HG03175 (cell line): ENCODE results near the gene SLC16A12.
"Not testable (repeated sequence)": the region's sequence is repeated elsewhere in the genome, so short reads cannot be mapped to it uniquely, and the experiment has no call there.

Experiments
- ATAC-seq: cut with Tn5 transposase; IDR thresholded peaks from one replicate; pipeline ENCODE4 v1.9.1; 2021; ENCODE audit warnings: mild to moderate bottlenecking, moderate library complexity; ENCODE audit not compliant: unreplicated experiment

The SLC16A12 gene

DNA sequence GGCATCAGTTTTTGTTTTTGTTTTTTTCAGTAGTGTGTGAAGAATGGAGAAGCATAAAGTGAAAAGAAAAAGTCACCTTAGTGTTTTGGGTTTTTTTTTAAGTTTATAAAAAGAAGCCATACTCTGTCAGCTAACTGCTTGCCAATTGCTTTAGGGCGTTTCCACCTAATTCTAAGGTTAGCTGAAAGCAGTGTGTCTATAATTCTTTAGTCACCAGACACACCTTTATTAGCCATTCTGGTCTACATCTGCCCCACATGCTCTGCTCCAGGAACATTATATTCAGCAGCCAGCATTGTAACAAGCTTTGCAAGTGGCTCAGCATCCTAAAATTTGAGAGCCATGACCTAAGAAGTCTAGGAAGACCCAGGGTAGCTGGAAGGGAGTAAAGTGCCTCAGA, 14.1 kb upstream of the SLC16A12 start:
- ATAC-seq = no peak

DNA sequence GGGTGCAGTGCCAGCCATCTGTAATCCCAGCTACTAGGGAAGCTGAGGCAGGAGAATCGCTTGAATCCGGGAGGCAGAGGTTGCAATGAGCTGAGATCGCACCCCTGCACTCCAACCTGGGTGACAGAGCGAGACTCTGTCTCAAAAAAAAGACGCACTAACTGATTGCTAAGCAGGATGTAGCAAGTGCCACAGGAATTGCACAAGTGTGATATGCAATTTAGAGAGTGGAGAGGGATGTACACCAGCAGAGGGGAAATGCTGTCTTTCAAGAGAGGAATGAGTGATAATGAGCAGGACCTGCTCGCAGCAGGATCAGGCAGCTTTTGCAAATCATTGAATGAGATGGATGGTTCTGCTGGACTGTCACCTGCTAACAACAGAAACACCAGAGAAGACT, 13.3 kb upstream of the SLC16A12 start:
- no peak for ATAC-seq

DNA sequence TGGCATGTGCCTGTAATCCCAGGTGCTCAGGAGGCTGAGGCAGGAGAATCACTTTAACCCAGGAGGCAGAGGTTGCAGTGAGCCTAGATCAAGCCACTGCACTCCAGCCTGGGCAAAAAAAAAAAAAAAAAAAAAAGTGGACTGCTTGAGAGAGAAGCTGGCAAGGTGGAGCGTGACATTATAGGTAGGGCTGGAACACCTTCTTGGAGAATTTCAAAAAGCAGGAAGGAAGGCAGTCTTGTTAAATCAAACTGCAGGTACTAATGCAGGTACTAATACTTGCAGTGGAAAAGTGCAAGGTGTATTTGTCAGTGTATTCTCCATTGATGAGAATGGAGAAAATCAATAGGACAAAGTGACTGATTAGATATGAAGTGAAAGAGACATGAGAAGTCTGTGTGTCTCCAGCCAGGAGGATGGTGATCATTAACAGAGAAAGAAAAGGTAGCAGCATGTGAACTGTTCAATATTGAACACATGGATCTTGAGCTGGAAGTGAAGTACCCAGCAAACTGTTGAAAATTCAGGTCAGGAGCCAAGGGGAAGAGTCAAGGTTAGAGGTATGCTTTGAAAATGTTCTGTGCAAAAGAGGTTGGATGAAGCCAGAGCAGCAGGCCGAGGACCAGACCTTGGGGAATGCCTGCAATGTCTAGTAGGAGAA, 12.6 kb upstream of the SLC16A12 start:
- no peak for ATAC-seq

DNA sequence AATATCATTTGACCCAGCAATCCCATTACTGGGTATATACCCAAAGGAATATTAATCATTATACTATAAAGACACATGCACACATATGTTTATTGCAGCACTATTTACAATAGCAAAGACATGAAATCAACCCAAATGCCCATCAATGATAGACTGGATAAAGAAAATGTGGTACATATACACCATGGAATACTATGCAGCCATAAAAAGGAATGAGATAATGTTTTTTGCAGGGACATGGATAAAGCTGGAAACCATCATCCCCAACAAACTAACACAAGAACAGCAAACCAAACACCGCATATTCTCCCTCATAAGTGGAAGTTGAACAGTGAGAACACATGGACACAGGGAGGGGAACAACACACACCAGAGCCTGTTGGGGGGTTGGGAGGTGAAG, 11.3 kb upstream of the SLC16A12 start:
- ATAC-seq = not testable (repeated sequence)

DNA sequence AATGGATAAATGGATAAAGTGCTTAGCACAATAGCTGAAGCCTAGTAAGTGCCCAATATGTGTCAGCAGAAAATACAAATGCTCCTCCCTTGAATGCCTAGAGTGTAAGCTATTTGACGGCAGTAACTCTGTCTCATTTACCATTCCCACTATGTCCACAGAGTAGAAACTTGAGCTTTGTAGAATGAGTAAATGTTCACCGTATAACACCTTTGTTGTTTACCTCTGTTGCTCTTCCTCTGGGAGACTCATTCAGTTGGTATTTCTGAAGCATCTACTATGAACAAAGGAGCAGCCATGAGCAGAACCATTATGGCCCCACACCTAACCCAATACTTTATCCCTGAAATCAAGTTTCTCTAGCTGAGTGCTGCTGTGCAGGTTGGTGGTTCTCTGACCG, 8.4 kb upstream of the SLC16A12 start:
- ATAC-seq = no peak

DNA sequence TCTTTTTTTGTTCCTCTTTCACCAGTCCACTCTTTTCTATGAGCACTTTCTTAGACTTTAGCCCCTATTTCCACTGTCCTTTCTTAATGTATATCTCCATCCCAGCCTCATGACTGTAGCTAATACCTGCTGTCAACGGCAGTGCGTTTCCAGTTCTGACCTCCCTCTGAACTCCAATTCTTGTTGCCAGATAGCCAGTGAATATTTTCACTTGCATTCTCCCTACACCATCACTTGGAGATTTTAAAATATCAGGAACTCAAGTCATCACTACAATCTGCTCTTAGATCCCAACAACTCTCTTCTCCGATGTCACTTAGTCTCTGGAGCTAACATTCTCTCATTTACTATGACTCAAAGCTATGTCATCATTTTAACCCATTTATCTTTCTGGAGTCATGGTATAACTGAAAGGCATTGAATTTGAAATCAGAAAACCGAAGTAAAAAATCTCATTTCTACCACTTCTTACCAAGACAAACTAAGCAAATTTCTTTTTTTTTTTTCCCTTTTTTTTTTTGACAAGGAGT, 5.1 kb upstream of the SLC16A12 start:
- ATAC-seq = no peak

DNA sequence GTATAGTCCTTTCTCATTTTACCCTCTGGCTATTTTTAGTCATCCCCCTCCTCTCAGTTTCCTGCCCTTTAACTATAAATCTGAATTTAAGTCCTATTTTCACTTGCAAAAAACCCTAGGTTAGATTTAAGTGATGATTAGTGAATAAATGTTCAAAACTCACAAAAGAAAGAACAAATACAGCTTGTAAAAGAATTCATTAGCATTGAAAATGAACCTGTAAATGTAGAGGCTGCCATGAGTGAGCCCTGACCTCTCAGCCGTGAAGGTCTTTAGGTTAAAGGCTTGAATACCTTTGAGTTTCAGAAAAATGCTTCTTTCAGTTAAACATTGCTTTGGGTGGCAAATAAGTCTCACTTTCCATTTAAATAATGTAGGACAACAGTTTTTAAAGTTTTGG, 2.0 kb upstream of the SLC16A12 start:
- no peak for ATAC-seq

DNA sequence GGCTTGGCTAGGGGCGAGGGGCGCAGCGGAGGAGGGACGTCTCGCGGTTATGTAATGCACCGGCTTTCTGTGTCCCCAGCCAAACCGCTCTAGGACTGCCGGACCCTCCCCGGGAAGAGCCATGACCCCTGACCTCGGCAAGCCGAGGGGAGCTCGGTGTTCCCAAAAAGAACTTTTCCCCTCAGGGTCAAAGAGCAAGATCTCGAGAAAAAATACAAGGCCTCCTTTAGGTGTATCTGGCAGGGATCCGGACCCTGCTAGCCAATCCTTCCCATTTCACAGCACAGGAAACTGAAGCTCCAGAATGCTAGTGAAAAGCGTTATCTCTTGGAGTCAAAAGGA, 590 bp upstream of the SLC16A12 start:
- no peak for ATAC-seq

DNA sequence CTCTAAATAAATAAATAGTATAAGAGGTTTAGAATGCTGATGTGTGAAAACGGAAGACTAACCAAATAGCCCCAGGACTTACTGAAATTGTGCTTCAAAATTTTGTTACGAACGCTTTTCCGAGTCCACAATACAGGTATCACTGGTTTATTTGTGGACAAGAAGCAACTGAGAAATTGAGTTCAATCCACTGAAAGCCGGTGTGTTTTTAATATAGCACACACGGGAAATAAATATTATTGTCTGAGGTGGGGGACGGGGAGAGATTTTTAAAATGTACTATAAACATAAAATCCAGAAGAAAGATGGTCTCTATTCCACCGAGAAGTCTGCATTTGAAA, 598 bp downstream of the SLC16A12 start:
- no peak for ATAC-seq

DNA sequence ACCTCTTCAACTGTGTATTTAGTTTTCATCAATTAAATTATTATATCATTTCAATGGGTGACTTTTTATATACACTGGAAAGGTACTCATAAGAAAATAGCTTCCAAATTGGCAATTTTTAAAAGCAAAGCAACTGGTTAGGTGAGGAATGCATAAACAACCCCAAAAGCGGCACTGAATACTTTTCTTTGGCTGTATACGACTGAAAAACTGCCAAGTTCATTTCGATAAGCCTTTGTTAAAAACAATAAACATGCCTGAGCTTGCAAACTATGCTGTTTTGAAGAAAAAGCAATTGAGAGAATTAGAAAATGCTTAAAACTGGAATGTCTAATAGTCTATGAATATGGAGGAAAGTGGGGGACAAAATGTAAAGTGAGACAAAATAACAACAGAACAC, 2.9 kb downstream of the SLC16A12 start:
- ATAC-seq = no peak

DNA sequence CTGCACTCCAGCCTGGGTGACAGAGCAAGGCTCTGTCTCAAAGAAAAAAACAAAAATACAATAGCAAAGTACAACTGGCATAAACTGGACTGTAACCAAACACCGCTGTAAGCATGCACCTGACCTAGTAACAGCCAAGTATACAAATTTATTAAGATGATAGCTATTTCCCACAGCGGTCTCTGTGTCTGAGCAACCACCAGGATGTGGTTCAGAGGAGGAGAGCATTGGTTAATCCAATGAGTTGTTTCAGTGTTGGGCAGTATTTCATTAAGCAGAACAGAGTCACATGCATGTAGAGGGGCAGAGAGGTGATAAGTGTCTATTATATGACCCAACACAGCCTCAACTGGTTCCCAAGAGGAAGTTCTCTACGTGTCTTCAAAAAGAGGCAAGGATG, 4.0 kb downstream of the SLC16A12 start:
- no peak for ATAC-seq

DNA sequence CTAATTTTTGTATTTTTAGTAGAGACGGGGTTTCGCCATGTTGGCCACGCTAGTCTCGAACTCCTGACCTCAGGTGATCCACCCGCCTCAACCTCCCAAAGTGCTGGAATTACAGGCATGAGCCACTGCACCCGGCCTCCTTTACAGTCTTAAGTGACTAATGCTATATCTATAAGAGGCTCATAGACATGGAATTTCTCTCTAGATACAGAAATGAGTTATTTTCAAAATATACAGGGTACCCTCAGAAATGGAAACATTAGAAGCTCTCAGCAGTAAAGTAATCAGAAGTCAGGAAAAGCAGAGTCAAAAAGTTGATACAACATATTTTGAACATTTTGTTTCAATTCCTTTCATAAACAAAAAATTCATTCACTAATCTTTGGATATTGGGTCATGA, 5.7 kb downstream of the SLC16A12 start:
- not testable (repeated sequence) for ATAC-seq

DNA sequence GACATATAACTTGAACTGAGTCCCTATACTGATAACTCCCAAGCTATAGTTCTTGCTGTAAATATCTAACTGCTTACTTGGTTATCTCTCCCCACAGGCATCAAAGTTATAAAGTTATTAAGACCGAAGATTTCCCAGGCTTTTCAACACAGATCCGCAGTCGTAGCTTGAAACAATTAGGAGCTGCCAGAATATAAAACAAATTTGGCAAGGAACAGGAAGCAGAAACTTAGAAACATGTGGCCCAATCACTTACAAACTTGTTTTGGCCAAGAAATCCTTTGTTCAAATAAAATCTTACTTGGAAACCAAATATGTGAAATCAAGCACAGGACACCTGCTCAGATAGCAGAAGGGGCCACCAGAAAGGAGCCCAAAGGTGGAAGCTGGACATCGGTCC, 9.0 kb downstream of the SLC16A12 start:
- ATAC-seq = no peak

DNA sequence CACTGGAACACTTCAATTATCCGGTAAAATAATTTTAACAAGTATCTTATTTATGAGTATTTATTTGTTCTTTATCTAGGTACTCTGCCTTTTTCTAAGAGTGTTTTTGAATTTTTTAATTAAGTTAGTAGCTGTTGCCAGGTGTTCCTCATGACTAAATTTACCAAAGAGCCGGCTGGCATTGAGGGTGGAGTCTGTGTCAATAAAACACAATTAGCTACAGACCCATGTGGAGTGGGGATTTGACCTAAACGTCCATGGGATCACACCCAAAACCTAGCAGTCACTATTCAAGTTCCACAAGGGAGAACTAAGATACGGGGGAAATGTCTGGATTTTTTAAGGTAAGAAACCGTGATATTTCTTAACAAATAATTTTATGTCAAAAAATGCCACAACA, 9.8 kb downstream of the SLC16A12 start:
- ATAC-seq = no peak

DNA sequence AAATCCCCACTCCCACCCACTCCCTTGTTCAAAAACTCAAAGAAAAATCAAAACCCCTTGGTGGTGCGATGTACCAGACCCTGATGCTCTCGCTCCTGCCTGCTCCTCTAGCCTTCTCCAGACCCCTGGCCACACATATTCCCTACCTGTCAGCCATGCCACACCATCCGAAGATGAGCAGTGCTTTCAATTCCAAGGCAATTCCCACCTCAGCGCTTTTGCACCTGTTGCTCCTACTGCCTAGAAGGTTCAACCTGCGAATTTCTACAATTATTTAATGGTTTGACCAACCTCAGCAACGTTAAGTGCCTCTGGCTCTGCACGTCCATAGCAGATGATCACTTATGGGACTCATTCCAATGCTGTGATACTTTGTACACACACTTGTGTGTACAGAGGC, 11.1 kb downstream of the SLC16A12 start:
- no peak for ATAC-seq

DNA sequence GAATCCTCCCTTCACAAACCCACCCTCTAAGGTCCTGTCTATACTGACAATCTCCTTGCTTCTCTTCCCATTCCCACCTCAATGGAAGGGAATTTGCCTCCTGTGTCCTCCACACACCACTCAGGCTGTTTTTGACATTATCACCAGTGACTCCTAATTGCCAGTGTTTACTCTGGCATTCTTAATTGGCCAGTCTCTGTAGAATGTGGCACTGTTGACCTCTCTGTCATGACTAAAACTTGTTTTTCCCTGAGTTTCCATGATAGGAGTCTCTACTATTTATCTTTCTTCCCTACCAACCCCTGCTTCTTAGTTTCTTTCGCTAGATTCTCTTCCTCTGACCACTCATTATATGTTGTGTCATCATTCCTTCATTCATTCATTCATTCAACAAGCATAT, 12.1 kb downstream of the SLC16A12 start:
- no peak for ATAC-seq

DNA sequence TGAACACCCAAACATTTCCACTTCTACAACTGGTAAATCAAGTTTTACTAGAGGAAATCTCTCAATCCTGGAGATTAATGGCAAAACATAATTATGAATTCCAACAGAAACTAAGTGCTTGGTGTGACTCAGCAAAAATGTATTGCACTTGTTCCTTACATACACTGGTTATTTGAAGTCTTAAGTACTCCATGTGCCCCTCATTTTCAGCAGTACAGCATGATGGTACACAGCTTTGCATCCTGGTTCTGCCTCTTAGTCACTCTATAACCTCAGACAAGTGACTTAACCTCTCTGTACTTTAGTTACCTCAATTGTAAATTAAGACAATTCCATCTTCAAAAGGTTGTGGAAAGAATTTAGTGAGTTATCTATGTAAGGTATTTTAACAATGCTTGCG, 12.9 kb downstream of the SLC16A12 start:
- ATAC-seq = no peak

DNA sequence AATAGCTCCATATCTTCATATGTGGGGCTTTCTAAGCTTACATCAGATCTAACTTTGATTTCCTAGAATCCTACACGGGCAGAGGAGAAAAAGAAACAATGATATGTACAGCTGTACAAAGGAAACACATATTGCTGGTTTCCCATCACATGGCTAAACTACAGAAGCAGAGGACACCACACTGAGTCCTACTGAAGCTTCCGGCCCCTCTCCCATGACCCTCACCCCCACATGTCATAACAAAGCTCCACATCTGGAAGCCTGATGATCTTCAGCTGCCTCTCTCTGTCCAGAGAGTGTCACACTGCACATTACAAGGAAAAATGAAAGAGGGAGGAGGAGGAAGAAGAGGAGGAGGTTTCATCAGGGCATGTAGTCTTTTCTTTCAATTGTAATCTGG, 14.0 kb downstream of the SLC16A12 start:
- no peak for ATAC-seq

DNA sequence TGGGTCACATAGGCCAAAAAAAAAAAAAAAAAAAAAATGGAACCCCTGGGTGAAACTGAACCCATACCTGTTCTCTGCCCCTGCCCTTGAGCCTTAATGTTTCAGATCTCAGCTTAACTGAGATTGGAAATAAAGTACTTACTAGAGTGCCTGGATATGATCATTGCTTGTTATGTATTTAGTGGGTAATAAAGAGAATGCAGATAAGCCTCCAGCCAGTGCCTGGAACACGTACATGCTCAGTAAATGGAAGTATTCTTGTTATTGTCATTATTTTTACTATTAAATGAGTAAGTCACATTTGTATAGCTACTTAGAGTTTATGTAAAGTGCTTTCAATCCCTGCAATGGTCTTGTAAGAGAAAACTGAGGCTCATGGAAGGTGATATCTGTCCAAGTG, 14.7 kb downstream of the SLC16A12 start:
- no peak for ATAC-seq

DNA sequence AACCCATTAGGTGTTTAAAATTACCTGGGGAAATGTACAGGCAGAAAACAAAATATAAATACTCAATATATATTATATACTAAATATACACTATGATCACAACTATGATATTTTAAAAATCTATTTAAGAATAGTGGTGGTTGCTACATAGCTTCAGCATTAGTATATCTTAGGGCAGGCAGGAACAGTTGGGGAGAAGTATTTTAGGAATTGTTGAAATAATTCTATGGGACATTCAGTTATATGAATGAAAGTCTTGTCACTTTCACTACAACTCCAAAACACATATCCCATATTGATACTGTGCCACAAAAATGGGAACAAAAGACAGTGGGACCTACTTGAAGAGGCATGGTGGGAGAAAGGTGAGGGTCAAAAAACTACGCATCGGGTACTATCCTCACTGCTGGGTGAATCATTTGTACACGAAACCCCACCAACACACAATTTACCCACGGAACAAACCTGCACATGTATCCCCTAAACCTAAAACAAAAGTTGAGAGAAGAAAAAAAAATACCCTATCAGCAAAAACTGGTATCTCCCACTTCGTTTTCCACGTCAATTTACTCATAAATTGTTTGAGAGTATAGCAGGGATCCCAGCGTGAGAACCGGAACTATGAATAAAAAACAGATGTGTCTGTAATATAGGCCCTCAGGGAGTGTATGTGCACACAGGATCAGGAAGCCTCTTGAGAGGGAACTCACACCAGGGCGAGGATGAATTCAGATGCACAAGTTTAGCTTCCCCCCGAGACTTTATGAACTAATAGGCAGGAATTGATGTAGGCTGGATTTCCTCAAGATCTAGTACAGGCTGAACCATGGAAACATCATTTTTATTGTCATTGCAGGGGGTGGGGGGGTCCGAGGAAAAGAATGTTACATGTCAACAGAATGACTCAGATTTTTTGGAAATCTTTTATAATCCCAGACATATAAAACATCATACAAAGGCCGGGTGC, 16.2 kb downstream of the SLC16A12 start:
- ATAC-seq = no peak

DNA sequence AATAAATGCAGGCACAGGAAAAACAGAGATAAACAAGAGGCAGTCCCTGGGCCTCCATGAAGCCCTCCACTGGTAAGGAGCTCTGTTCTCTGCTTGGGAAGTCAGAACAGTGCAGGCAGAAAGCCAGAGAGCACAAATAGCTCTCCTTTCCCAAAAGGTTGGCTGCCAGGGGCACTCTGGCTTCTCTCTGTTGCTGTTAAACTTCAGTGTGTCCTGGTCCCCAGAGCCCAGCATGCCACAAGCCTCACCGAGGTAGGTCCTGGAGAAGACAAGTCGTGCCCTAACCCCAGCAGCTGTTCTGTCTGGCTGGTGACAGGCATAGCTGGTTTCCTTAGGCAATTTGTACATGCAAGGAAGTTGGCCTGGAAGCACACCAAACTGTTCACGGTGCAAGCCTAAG, 17.3 kb downstream of the SLC16A12 start:
- ATAC-seq = no peak

DNA sequence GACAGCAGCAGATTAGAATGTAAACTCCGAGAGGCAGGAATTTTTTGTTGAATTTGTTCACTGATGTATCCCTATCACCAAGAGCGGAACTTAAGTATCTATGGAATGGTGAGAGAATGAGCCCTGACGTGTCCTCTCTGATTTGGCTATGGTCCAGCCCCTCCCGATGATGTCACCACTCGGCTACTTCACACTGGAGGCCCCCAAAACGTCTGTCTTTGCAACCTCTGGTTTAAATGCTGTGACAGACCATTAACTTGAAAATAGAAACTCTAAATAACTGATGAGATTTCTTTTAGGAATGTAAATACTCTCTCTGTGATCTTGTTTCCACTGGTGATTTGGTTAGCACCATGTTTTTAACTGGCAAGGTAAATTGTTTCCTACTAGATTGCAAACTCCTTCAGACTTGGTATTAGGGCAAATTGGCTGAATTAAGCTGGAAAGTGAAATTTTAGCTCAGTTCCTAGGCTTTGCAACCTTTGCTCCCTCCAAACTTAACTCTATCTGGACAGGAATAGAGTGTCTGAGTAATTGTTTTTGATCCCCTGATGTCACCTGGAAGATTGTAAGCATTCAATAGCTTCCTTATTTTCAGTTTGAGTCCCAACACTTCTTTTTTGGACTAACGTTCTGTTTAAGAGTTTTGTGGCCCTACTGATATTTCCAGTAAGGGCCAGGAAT, 19.1 kb downstream of the SLC16A12 start:
- no peak for ATAC-seq
